HL-60/S4 (cell line): ENCODE measurements around the gene WDSUB1.

Experiments used
- in situ Hi-C: fragments of 300-500 bp; cut with MboI; formaldehyde crosslinking; loops from 2 replicates; pipeline ENCODE4 v1.14.3; 2022; ENCODE audit warnings: low sequenced_read_pairs

The WDSUB1 gene

GRCh38 chr2:159225025-159226016 is 61.2 kb downstream of the WDSUB1 start:
- in situ Hi-C loops = no loop called here

GRCh38 chr2:159224061-159224813 is 62.3 kb downstream of the WDSUB1 start:
- in situ Hi-C loops = no loop called here

GRCh38 chr2:159219394-159219998 is 67.0 kb downstream of the WDSUB1 start:
- in situ Hi-C loops = no loop called here

GRCh38 chr2:159218389-159218788 is 68.1 kb downstream of the WDSUB1 start:
- in situ Hi-C loops = no loop called here

- in situ Hi-C loops = no loop called here
These were observed 68.8 kb downstream of the WDSUB1 start for GRCh38 chr2:159217676-159218075.

- in situ Hi-C loops = no loop called here
These were observed 71.4 kb downstream of the WDSUB1 start for GRCh38 chr2:159215116-159215515.

- in situ Hi-C loops = no loop called here
These were observed 72.1 kb downstream of the WDSUB1 start for GRCh38 chr2:159214325-159214865.

GRCh38 chr2:159213296-159213695 is 73.2 kb downstream of the WDSUB1 start:
- in situ Hi-C loops = no loop called here

GRCh38 chr2:159211447-159212396 is 74.8 kb downstream of the WDSUB1 start:
- in situ Hi-C loops = no loop called here

GRCh38 chr2:159209341-159210306 is 76.9 kb downstream of the WDSUB1 start:
- in situ Hi-C loops = no loop called here

- in situ Hi-C loops = no loop called here
These were observed 78.1 kb downstream of the WDSUB1 start for GRCh38 chr2:159208438-159208837.

- in situ Hi-C loops = no loop called here
These were observed 79.6 kb downstream of the WDSUB1 start for GRCh38 chr2:159206736-159207380.

GRCh38 chr2:159204381-159205144 is 81.9 kb downstream of the WDSUB1 start:
- in situ Hi-C loops = no loop called here

GRCh38 chr2:159202568-159203071 is 83.9 kb downstream of the WDSUB1 start:
- in situ Hi-C loops = no loop called here

- in situ Hi-C loops = no loop called here
These were observed 85.0 kb downstream of the WDSUB1 start for GRCh38 chr2:159201360-159202063.

GRCh38 chr2:159200498-159200897 is 86.0 kb downstream of the WDSUB1 start:
- in situ Hi-C loops = no loop called here
